ENCODE results near the gene ZEB2.

- no peak for TF ChIP-seq POLR2A (IDR thresholded peaks at IDR 0.05)
- no peak for TF ChIP-seq CTCF (IDR thresholded peaks at IDR 0.05)
These were observed 161.4 kb downstream of the ZEB2 start for GRCh38 chr2:144358374-144358964.

Measured in ovary (tissue), 3 donors.